ENCODE measurements around the gene NUTM2G.
"Not testable (repeated sequence)": the region's sequence is repeated elsewhere in the genome, so short reads cannot be mapped to it uniquely, and the experiment has no call there.

NUTM2G gene, protein sequence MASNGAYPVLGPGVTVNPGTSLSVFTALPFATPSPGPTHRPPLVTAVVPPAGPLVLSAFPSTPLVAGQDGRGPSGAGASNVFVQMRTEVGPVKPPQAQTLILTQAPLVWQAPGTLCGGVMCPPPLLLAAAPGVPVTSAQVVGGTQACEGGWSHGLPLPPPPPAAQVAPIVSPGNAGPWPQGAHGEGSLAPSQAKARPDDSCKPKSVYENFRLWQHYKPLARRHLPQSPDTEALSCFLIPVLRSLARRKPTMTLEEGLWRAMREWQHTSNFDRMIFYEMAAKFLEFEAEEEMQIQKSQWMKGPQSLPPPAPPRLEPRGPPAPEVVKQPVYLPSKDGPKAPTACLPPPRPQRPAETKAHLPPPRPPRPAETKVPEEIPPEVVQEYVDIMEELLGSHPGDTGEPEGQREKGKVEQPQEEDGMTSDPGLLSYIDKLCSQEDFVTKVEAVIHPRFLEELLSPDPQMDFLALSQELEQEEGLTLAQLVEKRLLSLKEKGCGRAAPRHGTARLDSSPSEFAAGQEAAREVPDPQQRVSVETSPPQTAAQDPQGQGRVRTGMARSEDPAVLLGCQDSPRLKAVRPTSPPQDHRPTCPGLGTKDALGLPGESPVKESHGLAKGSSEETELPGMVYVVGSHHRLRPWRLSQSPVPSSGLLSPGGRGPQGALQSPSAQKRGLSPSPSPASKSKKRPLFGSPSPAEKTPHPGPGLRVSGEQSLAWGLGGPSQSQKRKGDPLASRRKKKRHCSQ

DNA sequence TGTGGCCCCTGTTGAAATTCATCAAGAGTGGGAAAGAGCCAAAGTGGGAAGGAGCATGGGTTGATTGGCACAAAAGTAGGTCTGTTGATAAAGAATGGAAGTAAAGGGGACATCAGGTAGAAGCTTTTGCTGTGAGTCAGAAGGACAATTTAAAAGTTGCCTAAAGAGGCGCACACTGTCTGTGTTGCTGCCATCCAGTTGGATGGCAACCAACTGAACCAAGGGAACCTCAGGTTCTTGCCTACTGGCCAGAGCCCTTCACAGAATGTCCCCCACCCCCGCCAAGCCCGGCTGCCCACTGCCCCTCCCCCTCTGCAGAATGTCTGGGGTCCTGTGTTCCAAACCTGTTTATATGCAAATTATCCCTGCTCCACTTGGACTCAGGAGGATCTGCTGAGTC lies at the start of gene NUTM2G:
TSS of gene NUTM2G (plus strand) at position 301 of the 400 bp plus-strand sequence. CDS start 182 bp downstream, outside the sequence.
- DNase-seq, result not testable (repeated sequence)

DNA sequence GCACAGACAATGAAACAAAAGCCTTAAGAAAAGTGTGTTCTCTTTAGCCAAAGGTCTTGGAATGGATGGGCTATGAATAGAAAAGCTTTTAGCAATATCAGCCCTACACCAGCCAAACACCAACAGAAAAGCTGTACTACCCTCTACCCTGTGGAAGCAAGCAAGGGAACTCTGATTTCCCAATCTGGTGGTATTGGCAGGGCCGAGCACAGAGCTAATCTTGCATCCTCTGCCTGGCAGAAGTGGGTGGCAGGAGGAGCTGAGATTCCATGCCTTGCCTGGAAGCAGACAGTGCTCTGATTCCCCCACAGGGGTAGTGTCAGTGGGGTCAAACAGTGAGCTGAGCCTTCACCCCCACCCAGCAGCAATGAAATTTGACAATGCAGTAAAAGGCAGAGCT lies 44.7 kb upstream of the NUTM2G start:
- no peak for DNase-seq

DNA sequence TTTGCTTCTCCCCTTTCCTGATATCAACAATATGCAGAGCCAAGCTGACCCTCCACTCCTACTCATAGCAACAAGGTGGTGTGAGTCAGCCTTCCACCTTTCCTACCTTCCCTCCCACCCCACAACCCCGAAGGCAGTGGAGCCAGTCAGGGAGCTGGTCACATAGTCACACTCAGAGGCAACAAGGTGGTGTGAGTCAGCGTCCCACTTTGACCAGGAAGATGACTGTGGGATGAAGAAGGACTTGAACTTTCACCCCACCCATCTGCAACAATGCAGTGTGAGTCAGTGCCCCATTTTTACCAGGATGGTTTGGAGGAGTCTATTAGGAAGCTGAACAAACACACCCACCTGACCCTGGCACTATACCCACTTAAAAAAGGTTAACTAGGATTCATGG lies 44.2 kb upstream of the NUTM2G start:
- no peak for DNase-seq

DNA sequence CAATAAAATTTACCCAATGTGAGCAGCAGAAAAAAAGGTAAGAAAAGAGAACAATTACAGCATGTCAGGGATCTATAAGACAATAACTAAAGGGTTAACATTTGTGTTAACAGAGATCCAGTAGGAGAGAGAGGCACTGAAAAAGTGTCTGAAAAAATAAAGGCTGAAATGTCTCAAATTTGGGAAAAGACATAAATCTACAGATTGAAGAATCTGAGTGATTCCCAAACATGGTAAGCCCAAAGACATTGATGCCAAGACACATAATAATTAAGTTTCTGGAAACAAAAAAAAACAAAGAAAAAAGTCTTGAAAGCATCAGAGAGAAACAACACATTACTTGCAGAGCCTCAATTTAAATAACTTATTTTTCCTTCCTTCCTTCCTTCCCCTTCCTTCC lies 43.2 kb upstream of the NUTM2G start:
- DNase-seq, result no peak

DNA sequence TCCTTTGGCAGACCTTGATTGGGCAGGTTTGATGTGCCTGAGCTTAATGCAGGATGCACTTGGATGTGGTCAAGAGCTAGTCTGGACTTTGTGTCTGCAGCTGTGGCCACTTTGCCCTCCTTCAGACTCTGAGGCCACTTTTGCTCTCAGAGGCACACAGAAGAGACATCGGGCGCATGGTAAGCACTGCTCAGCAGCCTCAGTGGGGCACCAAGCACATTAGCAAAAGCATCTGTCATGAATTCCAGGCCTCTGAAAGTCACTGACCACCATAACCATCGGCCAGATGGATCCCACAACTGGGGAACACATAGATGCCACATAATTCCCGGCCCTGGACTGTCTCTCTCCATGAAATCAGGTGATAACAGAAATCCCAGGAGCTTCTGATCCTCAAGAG lies 40.1 kb upstream of the NUTM2G start:
- no peak for DNase-seq

DNA sequence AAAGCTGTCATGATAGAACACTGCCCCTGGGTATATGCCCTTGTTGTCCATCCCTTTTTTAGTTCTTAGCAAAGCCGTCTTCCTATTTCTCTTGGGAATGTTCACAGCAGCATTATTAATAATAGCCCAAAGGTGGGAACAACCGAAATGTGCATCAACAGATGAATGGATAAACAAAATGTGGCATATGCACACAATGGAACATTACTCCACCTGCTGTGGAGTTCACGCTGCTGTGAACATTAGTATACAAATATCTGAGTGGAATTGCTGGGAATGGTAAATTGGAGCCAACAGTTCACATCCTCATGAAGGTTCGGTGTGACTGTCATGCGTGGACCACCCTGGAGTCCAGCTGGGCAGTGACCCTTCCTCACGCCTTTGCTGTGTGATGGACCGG lies 36.5 kb upstream of the NUTM2G start:
- DNase-seq, result no peak

DNA sequence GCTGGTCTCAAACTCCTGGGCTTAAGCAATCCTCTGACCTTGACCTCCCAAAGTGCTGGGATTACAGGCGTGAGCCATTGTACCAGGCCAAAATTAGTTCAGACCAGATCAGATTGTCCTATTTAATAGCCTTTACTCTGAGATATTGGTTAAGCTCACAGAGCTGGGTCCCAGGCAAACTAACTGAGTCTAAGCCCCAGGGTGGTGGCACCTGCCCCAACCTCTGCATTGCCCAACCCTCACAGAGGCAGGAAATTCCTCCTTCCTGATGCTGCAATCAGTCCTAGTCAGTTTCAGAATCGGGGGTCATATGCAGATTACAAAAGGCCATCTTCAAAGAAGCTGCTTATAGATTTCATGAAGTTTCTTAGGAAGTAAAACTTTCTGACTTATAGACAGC lies 28.6 kb upstream of the NUTM2G start:
- not testable (repeated sequence) for DNase-seq

DNA sequence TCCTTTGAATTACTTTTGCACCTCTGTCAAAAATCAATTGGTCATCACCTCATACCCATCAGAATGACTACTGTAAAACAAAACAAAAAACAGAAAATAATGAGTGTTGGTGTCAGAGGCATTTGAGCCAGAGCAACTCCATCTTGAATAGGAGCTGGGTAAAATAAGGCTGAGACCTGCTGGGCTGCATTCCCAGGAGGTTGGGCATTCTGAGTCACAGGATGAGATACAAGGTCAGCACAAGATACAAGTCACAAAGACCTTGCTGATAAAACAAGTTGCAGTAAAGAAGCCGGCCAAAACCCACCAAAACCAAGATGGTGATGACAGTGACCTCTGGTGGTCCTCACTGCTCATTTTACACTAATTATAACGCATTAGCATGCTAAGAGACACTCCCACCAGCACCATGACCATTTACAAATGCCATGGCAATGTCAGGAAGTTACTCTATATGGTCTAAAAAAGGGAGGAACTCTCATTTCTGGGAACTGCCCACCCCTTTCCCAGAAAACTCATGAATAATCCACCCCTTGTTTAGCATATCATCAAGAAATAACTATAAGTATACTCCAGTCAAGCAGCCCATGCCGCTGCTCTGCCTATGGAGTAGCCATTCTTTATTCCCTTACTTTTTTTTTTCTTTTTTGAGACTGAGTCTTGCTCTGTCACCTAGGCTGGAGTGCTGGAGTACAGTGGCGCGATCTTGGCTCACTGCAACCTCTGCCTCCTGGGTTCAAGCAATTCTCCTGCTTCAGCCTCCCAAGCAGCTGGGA lies 23.5 kb upstream of the NUTM2G start:
- DNase-seq, result not testable (repeated sequence)

DNA sequence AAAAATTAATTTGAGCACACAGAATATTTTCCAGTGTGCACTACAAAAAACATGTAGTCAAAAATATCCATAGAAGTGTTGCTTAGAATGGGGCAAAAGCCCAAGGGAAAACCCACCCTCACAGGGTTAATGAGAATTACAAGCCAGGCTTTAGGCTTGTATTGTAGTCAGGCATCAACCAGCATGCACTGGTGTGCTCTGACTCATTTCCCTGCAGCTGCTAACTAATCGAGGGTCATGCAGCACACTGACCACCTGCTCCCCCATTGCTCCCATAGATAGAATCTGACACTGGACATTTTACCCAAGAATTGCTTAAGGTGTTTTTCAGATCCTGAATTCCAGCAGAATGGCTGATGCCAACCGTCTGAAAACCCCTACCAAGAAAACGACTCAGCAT lies 20.2 kb upstream of the NUTM2G start:
- not testable (repeated sequence) for DNase-seq

DNA sequence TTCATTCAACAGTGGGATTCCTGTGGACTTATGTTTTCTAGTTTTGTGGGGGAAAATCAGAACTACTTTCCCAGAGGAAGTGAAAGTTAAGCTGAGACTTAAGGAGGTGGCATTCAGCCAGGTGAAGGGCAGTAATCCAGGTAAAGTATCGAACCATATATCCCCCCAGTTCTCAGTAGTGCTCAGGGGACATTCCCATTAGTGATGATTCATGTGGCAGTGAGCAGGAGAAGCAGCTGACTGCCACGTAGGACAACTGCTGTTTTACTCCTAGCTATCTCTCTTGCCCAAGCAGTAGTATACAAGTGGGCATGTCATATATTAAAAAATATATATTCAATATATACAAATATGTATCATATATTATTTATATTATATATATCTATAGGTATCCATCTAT lies 13.1 kb upstream of the NUTM2G start:
- DNase-seq, result not testable (repeated sequence)

DNA sequence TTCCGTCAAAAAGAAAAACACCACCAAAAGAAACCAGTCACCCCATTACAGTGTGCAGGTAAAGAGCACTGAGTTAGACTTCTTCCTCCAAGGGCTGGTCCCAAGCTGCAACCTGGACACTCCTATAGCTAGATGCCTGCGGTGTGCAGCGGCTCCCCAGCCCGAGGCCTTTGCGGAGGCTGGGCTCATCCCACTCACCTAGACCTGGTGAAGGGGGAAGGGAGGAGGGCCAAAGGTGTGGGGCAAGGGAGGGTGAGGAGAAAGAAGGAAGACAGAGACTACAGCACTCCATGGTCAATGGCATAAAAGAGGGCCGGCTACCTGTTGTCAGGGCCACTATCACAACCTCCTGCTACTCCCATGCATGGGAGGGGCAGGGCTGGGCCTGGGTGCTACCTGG lies 12.1 kb upstream of the NUTM2G start:
- DNase-seq, result not testable (repeated sequence)

DNA sequence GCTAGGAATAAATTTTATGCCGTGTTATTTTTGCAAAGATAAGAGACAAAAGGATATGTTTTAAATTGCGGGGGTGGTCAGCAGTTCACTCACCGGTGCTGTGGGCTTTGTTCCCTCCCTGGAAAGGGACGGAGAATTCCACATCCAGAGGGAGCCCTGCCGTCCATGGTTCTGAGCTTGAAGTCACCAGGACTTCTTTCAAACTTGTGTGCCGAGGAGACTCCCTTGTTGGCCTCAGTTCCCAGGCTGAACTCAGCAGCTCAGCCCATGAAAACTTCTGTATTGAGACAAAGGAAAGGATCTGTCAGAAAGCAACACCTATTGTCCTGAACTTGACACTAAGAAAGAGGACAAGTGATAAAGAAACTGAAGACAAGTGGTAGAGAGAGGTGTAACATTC lies 10.1 kb upstream of the NUTM2G start:
- not testable (repeated sequence) for DNase-seq

DNA sequence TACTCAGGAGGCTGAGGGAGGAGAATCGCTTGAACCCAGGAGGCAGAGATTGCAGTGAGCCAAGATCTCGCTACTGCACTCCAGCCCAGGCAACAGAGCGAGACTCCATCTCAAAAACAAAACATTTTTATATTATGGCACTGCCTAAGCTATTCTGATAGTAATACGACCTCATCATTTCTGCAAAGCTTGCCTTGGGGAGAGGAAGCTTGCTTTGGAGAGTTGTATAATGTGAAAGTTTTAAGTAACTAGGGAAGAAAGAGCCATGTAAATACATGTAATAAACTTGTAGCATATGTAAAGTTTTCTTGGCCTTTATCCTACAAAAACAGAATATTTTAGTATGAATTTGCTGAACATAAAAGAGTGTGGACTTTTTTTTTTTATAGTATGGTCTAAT lies 7.8 kb upstream of the NUTM2G start:
- not testable (repeated sequence) for DNase-seq

DNA sequence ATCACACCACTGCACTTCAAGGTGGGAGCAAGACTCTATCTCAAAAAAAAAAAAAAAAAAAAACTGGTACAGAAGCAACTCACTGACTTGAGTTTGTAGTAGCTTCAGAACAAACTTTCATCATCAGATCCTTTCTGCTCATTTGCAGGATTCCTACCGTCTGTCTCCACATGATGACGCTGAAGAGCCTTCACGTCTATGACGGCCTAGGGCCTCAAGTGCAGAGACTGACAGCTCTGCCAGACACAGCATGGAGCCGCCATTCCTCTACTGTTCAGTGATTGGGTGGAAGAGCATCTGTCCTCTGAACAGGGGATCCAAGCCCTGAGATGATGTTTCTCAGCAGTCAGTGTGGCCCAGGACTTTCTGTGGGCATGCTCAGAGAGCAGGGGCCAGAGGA lies 3.1 kb upstream of the NUTM2G start:
- not testable (repeated sequence) for DNase-seq

DNA sequence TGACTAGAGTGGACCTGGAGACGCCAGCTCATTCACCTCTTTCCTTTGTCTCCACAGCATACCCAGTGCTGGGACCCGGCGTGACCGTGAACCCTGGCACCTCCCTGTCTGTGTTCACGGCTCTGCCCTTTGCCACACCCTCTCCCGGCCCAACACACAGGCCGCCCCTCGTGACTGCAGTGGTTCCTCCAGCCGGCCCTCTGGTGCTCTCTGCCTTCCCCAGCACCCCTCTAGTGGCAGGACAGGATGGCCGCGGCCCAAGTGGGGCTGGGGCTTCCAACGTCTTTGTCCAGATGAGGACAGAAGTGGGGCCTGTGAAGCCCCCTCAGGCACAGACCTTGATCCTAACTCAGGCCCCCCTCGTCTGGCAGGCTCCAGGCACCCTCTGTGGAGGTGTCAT lies 3.0 kb downstream of the NUTM2G start:
- DNase-seq, result not testable (repeated sequence)

DNA sequence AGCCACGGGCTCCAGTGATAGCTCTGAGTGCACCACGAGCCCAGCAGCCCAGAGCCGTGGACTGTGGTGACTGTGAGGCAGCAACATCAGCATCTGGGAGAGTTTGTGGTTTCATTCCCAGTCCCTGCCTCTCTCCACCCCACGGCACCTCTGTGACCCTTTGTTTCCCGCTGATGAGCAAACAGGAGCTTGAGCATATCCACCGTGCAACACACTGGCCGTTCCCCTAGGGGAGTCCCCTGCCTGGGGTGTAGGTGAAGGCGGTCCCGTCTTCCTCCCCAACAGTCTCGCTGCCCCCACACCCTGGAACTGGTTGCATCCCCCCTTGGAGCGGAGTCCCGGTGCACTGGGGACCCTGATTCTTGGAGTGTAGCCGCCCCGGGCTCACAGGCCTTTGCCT lies 5.5 kb downstream of the NUTM2G start:
- DNase-seq, result not testable (repeated sequence)

DNA sequence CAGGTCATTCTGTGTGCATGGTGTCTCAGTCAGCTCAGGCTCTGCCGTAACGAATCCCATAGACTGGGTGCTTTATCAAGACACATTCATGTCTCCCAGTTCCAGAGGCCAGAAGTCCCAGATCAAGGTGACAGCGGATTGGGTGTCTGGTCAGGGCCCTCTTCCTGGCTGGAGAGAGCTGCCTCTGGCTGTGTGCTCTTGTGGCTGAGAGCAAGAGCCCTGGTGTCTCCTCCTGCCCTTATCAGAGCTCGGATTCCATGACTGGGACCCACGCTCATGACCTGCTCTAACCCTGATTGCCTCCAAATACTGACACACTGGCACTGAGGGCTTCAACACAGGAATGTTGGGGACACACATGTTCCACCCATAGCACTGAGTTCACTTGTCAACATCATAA lies 6.1 kb downstream of the NUTM2G start:
- not testable (repeated sequence) for DNase-seq

DNA sequence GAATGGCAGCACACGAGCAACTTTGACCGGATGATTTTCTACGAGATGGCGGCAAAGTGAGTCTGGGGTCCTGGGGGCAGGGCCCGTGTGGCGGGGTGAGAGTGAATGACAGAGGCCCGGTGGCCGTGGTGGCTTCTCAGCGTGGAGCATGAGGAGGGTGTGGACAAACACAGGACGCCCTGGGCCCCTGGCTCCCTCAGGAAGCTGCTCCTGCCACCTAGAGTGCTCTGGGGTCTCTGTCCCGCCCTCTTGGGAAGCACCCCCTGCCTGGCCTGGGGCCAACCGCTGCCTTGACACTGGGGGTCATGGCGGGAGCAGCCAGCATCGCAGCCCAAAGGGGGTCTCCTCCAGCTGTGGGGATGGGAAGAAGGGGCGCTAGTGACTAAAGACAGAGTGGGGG lies 6.8 kb downstream of the NUTM2G start:
- DNase-seq, result not testable (repeated sequence)

DNA sequence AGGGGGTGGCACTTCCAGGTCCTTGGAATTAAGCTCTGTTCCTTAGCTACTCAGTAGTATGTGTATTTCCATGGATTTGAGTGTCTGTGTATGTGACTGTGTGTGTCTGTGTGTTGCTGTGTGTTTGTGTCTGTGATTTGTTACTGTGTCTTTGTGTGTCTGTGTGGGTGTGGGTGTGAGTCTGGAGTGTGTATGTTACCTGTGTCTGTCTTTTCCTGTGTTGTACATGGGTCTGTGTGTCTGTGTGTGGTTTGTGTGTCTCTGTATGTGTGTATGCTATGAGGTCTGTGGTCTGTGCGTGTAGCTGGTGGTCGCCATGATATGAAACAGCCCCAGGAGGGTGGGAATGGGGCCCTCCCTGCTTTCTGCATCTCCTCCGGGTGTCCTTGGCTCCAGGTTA lies 8.8 kb downstream of the NUTM2G start:
- not testable (repeated sequence) for DNase-seq

DNA sequence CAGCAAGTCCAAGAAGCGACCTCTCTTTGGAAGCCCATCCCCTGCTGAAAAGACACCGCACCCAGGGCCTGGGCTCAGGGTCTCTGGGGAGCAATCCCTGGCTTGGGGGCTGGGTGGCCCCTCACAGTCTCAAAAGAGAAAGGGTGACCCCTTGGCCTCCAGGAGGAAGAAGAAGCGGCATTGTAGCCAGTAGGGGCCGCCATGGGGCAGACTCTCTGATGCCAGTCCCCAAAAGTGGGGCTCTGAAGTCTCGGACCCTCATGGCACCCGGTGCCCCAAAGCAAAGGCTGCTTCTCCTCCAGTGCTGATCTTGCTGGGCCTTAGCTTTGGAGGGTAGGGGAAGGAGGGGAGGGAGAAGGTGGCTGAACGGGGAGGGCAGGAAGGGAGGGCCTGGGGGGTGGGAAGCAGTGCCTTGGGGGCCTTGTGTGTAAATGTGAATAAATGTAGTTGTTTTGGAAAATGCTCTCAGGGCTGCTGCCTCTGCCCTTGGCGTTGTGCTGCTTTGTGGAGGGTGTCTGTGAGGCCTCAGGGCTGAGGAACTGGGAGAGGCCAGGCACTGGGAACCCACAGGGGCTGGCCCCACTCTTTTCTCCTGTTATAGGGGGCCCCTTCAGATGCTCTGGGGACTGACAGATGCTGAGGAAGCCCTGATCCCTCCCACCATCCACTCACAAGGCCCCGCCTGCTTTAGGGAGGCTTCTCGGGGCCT lies 10.5 kb downstream of the NUTM2G start:
- DNase-seq, result not testable (repeated sequence)

DNA sequence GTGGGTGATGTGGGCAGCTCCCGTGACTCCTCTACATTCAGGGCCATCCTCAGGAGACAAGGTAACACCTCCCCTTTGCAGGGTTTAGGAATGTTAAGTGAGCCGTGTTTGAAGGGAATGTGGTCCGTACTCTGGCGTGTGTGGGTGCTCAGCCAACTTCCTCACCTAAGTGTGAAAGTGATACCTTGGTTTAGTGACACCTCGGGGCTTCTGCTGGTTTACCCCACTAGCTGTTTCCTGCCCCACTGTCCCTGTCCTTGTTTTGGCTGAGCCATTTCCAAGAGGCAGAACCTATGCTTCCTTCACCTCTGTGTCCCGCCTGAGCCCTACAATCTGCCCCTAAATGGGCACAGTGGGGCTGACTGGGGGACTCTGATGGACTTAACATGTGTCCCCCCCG lies 12.3 kb downstream of the NUTM2G start:
- not testable (repeated sequence) for DNase-seq

DNA sequence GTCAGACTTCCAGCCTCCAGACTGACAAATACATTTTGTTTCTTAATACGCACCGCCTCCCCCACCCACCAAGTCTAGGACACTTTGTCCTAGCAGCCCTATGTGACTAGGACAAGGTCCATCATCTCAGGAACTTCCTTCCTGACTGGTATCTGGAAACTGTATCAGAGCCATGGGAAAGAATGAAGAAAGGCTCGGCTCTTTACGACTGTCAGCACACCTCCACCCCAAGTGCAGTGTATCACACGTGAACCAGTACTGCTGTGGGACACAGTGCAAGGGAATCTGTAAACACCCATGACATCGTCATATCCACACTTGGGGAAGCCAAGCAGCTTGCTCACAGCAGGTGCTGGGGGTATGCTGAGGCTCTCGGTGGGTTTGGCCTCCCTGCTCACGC lies 13.0 kb downstream of the NUTM2G start:
- not testable (repeated sequence) for DNase-seq

DNA sequence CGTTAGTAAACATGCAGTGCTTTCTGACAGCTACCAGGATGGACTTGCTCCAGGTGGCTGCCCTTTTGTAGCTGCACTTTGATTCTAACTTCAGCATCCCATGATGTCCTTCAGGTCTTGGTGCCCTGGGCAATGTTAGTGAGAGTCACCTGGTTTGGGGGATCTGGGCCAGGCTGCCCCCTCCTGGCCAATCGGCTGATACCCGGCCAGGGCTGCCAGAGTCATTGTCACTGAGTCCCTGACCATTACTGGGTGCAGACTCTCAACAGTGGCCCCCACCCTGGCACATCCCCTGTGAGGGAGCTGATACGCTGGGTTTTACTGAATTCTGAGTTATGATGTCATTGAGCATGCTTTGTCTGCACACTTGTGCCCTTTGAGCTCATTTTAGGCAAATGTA lies 13.5 kb downstream of the NUTM2G start:
- DNase-seq, result not testable (repeated sequence)
